ENCODE measurements around the gene ZNF709.

DNA sequence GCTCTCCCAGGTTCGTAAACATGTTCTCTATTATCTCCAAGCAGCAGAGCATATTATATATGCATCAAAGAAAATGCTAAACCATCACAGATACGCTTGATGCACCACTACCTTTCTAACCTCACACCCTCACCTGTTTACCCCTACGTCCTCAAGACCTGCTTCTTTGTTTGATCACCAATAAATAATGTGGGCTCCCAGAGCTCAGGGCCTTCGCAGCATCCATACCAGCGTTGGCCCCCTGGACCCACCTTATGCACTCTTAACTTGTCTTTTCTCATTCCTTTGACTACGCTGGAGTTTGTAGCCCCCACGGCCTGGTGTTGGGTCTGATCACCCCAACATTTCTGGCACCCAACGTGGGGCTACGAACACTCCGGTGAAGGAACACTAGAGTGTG, 33.8 kb downstream of the ZNF709 start:
- no peak for TF ChIP-seq YY1 (IDR thresholded peaks at IDR 0.05; ENCODE audit: insufficient read depth, insufficient read length)
- TF ChIP-seq SUZ12 (IDR thresholded peaks at IDR 0.05; ENCODE audit: extremely low read depth, insufficient read depth, insufficient read length), result no peak
